ENCODE results near the gene TLK1. TPM values are rescaled to one million over a fixed set of nuclear protein-coding genes. Genes with fewer than 3 reads are reported as not detected.
"Not testable (repeated sequence)": the region's sequence is repeated elsewhere in the genome, so short reads cannot be mapped to it uniquely, and the experiment has no call there.

Gene TLK1
- total and polyA plus RNA-seq, 4 experiments from 2014 or later: 19.2 to 152 (median 95.9) TPM

DNA sequence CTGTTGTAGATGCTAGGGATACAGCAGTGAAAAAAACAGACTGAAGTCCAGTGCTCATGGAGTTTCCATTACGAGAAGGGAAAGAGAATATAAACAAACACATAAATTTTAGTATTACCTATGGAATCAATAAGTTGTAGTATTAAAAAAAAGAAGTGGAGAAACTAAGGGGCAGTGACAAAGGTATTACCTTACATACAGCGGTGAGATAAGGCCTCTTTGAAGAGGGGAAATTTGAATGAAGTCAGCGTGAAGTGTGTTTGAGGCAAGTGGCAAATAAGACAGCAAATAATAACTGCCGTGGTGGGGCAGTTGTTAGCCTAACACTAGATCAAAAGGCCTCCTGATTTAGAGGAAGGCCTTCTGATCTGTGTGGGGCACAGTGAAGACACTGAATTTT is 57.9 kb downstream of the TLK1 start:
- intact Hi-C loops (cut with micrococcal nuclease): no loop called here
- no peaks in the 10 kb centered on the region for H3K27me3 ChIP-seq (ENCODE audit: insufficient read depth, low read length)
- Mint-ChIP-seq H3K27ac (peak overlapping the region; percentile 11 to 86 (median 52)), H3K36me3 (peaks cover 56 to 59% of the 10 kb centered on the region in 2 donors), H3K9me3 (peaks cover 0 to 34% (median 23%) of the 10 kb centered on the region in 8 donors), H3K27me3 (no peaks in the 10 kb centered on the region), H3K4me1 (peaks cover 41 to 63% (median 55%) of the 10 kb centered on the region in 4 donors), H3K4me3 (peak overlapping the region in 3 of 8 donors; percentile 0 to 28 (median 14))
- no peak overlapping the region for H3K27ac ChIP-seq (ENCODE audit: low read depth, low read length)
- no peaks in the 10 kb centered on the region for H3K36me3 ChIP-seq (ENCODE audit: insufficient read depth, low read length)
- ChIA-PET POLR2A (ENCODE audit: partially characterized antibody) (no interaction called here), CTCF (ENCODE audit: partially characterized antibody) (no interaction called here)
- DNase-seq: no peak
- H3K4me3 ChIP-seq (ENCODE audit: low read length in 2 of 2): no peak overlapping the region
- peaks cover 12% of the 10 kb centered on the region for H3K4me1 ChIP-seq (ENCODE audit: insufficient read depth, low read length)
- peaks cover 0 to 15% of the 10 kb centered on the region in 2 donors for H3K9me3 ChIP-seq (ENCODE audit: control insufficient read depth in 1 of 2, low read length in 2 of 2)

DNA sequence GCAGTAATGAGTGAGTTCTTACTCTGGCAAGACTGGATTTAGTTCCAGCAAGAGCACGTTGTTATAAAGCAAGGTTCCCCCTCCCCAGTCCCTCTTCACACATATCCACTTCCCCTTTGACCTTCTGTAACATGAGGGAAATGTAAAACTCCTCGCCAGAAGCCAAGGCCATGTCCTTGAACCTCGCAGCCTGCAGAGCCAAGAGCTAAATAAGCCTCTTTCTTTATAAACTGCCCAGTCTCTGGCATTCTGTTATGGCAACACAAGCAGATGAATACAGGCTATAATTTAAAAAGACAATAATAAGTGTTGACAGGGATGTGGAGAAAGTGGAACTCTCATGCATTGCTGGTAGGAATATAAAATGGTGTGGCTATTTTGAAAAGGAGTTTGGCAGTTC is 60.3 kb downstream of the TLK1 start:
- peaks cover 36 to 52% (median 48%) of the 10 kb centered on the region in 4 donors for H3K4me1 Mint-ChIP-seq
- H3K9me3 ChIP-seq (ENCODE audit: control insufficient read depth in 1 of 2, low read length in 2 of 2): peaks cover 0 to 15% of the 10 kb centered on the region in 2 donors
- no peak overlapping the region for H3K4me3 Mint-ChIP-seq
- intact Hi-C loops (cut with micrococcal nuclease): no loop called here
- no peaks in the 10 kb centered on the region for H3K36me3 ChIP-seq (ENCODE audit: insufficient read depth, low read length)
- peak overlapping the region in 2 of 7 donors; percentile 8 to 26 for H3K27ac Mint-ChIP-seq
- no peak for DNase-seq
- ChIA-PET POLR2A (ENCODE audit: partially characterized antibody) (no interaction called here), CTCF (ENCODE audit: partially characterized antibody) (interaction anchor here (1.7 kb wide), 1 partner anchor 13 kb away, joined by 9 read pairs; no protein-coding TSS in a partner anchor)
- H3K27ac ChIP-seq (ENCODE audit: low read depth, low read length): no peak overlapping the region
- peaks cover 0 to 46% (median 29%) of the 10 kb centered on the region in 8 donors for H3K9me3 Mint-ChIP-seq
- no peak overlapping the region for H3K4me3 ChIP-seq (ENCODE audit: low read length in 2 of 2)
- H3K4me1 ChIP-seq (ENCODE audit: insufficient read depth, low read length): peaks cover 20% of the 10 kb centered on the region
- H3K27me3 Mint-ChIP-seq: no peaks in the 10 kb centered on the region
- H3K27me3 ChIP-seq (ENCODE audit: insufficient read depth, low read length): no peaks in the 10 kb centered on the region
- H3K36me3 Mint-ChIP-seq: peaks cover 57 to 65% of the 10 kb centered on the region in 2 donors

DNA sequence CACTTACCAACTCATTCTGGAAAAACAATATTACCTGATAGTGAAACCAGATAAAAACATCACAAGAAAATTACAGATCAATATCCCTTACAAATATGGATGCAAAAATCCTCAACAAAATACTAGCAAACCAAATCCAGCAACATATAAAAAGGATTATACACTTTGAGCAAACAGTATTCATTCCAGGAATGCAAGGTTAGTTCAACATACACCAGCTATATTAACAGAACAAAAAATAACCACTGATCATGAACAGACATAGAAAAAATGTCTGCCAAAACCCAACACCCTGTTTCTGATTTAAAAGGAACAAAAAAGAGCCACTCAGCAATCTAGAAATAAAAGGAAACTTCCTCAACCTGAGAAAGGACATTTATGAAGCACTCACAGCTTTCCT is 62.1 kb downstream of the TLK1 start:
- POLR2A ChIA-PET (ENCODE audit: partially characterized antibody): interaction anchor here (1.0 to 2.2 kb wide), 3 partner anchors 10 to 61 kb away, joined by 3 to 7 read pairs (median 4); no protein-coding TSS in a partner anchor
- no peaks in the 10 kb centered on the region for H3K27me3 Mint-ChIP-seq

DNA sequence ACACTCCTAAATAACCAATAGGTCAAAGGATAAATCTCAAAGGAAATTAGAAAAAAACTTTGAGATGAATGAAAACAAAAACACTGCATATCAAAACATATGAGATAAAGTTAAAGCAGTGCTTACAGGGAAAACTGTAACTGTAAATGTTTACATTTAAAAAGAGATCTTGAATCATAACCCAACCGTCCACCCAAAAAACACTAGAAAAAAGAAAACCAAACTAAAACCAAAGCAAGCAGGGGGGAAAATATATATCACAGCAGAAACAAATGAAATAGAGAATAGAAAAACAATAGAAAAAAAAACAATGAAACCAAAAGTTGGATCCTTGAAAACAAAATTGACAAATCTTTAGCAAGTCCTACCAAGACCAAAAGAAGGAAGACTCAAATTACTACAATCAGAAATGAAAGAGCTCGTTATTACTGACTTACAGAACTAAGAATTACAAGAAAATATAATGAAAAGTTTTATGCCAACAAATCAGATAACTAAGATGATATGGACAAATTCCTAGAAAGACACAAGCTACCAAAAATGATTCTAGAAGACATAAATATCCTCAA is 65.6 kb downstream of the TLK1 start:
- peak overlapping the region in 5 of 8 donors; percentile 1 to 61 (median 36) for H3K4me3 Mint-ChIP-seq
- ChIA-PET CTCF (ENCODE audit: partially characterized antibody) (interaction anchor here (4.6 kb wide), 1 partner anchor 8 kb away, joined by 31 read pairs; no protein-coding TSS in a partner anchor), POLR2A (ENCODE audit: partially characterized antibody) (no interaction called here)
- H3K27ac ChIP-seq (ENCODE audit: low read depth, low read length): no peak overlapping the region
- no peaks in the 10 kb centered on the region for H3K27me3 ChIP-seq (ENCODE audit: insufficient read depth, low read length)
- no peaks in the 10 kb centered on the region for H3K36me3 ChIP-seq (ENCODE audit: insufficient read depth, low read length)
- H3K36me3 Mint-ChIP-seq: peaks cover 49 to 53% of the 10 kb centered on the region in 2 donors
- intact Hi-C loops (cut with micrococcal nuclease): no loop called here
- peak overlapping the region in 6 of 7 donors; percentile 26 to 51 (median 40) for H3K27ac Mint-ChIP-seq
- H3K9me3 Mint-ChIP-seq: peaks cover 0 to 34% (median 28%) of the 10 kb centered on the region in 8 donors
- peaks cover 20% of the 10 kb centered on the region for H3K4me1 ChIP-seq (ENCODE audit: insufficient read depth, low read length)
- peaks cover 0 to 15% of the 10 kb centered on the region in 2 donors for H3K9me3 ChIP-seq (ENCODE audit: control insufficient read depth in 1 of 2, low read length in 2 of 2)
- H3K27me3 Mint-ChIP-seq: no peaks in the 10 kb centered on the region
- H3K4me3 ChIP-seq (ENCODE audit: low read length in 2 of 2): no peak overlapping the region
- peaks cover 27 to 42% (median 40%) of the 10 kb centered on the region in 4 donors for H3K4me1 Mint-ChIP-seq
- no peak for DNase-seq

More for the DNA sequence above, 62.1 kb downstream of the TLK1 start:
- DNase-seq: no peak
- Histone ChIP-seq H3K27ac (ENCODE audit: low read depth, low read length) (no peak overlapping the region), H3K36me3 (ENCODE audit: insufficient read depth, low read length) (no peaks in the 10 kb centered on the region), H3K9me3 (ENCODE audit: control insufficient read depth in 1 of 2, low read length in 2 of 2) (peaks cover 0 to 15% of the 10 kb centered on the region in 2 donors), H3K27me3 (ENCODE audit: insufficient read depth, low read length) (no peaks in the 10 kb centered on the region), H3K4me1 (ENCODE audit: insufficient read depth, low read length) (peaks cover 27% of the 10 kb centered on the region), H3K4me3 (ENCODE audit: low read length in 2 of 2) (no peak overlapping the region)
- no peak overlapping the region for H3K27ac Mint-ChIP-seq
- intact Hi-C loops (cut with micrococcal nuclease): no loop called here
- CTCF ChIA-PET (ENCODE audit: partially characterized antibody): interaction anchor here (0.8 to 4.6 kb wide), 2 partner anchors 12 to 260 kb away, joined by 4 to 31 read pairs; no protein-coding TSS in a partner anchor
- H3K9me3 Mint-ChIP-seq: peaks cover 0 to 45% (median 29%) of the 10 kb centered on the region in 8 donors
- peaks cover 36 to 52% (median 46%) of the 10 kb centered on the region in 4 donors for H3K4me1 Mint-ChIP-seq
- H3K36me3 Mint-ChIP-seq: peaks cover 52 to 59% of the 10 kb centered on the region in 2 donors
- no peak overlapping the region for H3K4me3 Mint-ChIP-seq

DNA sequence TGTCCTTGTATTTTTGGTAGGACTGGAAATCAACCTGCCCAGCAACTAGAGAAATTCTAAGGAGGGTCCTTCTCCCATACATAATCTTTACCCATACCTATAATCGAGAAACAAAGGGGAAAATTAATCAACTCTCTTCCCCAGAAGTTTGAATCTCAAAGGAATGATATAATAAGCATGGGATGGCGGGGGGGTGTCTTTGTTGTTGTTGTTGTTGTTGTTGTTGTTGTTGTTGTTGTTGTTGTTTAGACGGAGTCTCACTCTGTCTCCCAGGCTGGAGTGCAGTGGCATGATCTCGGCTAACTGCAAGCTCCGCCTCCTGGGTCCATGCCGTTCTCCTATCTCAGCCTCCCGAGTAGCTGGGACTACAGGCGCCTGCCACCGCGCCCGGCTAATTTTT is 69.2 kb downstream of the TLK1 start:
- H3K27me3 ChIP-seq (ENCODE audit: insufficient read depth, low read length); POLR2A ChIA-PET (ENCODE audit: partially characterized antibody); intact Hi-C loops (cut with micrococcal nuclease); H3K4me3 ChIP-seq (ENCODE audit: low read length in 2 of 2); H3K36me3 ChIP-seq (ENCODE audit: insufficient read depth, low read length); DNase-seq; H3K27me3 Mint-ChIP-seq; H3K9me3 Mint-ChIP-seq; H3K9me3 ChIP-seq (ENCODE audit: control insufficient read depth in 1 of 2, low read length in 2 of 2); H3K27ac ChIP-seq (ENCODE audit: low read depth, low read length); H3K4me3 Mint-ChIP-seq: not testable (repeated sequence)
- H3K4me1 ChIP-seq (ENCODE audit: insufficient read depth, low read length): peaks cover 45% of the 10 kb centered on the region
- CTCF ChIA-PET (ENCODE audit: partially characterized antibody): interaction anchor here (2.5 kb wide), 1 partner anchor 119 kb away, joined by 6 read pairs; no protein-coding TSS in a partner anchor
- H3K4me1 Mint-ChIP-seq: peaks cover 43 to 74% (median 60%) of the 10 kb centered on the region in 4 donors
- peaks cover 21 to 22% of the 10 kb centered on the region in 2 donors for H3K36me3 Mint-ChIP-seq
- peak overlapping the region in 1 of 7 donors; percentile 35 for H3K27ac Mint-ChIP-seq

DNA sequence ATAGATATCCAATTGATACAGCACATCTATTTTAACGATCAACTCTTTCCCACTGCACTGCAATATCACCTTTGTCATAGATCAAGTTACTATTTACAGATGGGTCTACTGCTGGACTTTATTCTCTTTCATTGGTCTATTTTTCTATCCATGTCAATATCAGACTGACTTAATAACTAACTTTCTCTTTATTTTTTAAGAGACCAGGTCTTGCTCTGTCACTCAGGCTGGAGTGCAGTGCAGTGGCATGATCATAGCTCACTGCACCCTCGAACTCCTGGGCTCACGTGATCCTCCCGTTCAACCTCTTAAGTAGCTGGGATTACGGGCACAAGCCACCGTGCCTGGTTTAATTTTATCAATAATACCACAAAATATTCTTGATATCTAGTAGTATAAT is 71.2 kb downstream of the TLK1 start:
- H3K4me1 Mint-ChIP-seq: peaks cover 41 to 75% (median 62%) of the 10 kb centered on the region in 4 donors
- no peaks in the 10 kb centered on the region for H3K27me3 ChIP-seq (ENCODE audit: insufficient read depth, low read length)

More for the DNA sequence above, 71.2 kb downstream of the TLK1 start:
- H3K9me3 Mint-ChIP-seq: peaks cover 0 to 2% (median 0%) of the 10 kb centered on the region in 8 donors
- no peaks in the 10 kb centered on the region for H3K27me3 Mint-ChIP-seq
- no peak overlapping the region for H3K27ac ChIP-seq (ENCODE audit: low read depth, low read length)
- POLR2A ChIA-PET (ENCODE audit: partially characterized antibody): no interaction called here
- H3K4me3 ChIP-seq (ENCODE audit: low read length in 2 of 2): no peak overlapping the region
- H3K9me3 ChIP-seq (ENCODE audit: control insufficient read depth in 1 of 2, low read length in 2 of 2): no peaks in the 10 kb centered on the region
- DNase-seq: no peak
- no peak overlapping the region for H3K4me3 Mint-ChIP-seq
- intact Hi-C loops (cut with micrococcal nuclease): loop anchor here (5.0 kb wide), 2 partner anchors 97 to 343 kb away; partner anchors contain the start of genes DCAF17 and METTL8
- CTCF ChIA-PET (ENCODE audit: partially characterized antibody): interaction anchor here (0.7 to 5.3 kb wide), 3 partner anchors 68 to 160 kb away, joined by 3 to 91 read pairs (median 20); partner anchors contain the start of genes GORASP2 and TLK1
- H3K27ac Mint-ChIP-seq: peak overlapping the region in 6 of 7 donors; percentile 13 to 84 (median 43)
- no peaks in the 10 kb centered on the region for H3K36me3 ChIP-seq (ENCODE audit: insufficient read depth, low read length)
- peaks cover 51% of the 10 kb centered on the region for H3K4me1 ChIP-seq (ENCODE audit: insufficient read depth, low read length)
- H3K36me3 Mint-ChIP-seq: peaks cover 17 to 22% of the 10 kb centered on the region in 2 donors

Measured in CD4-positive, alpha-beta memory T cell (primary cell).